ENCODE measurements around the gene IFI27L2.
"Not testable (repeated sequence)": the region's sequence is repeated elsewhere in the genome, so short reads cannot be mapped to it uniquely, and the experiment has no call there.

The IFI27L2 gene

GRCh38 chr14:94129111-94129757 is at the start of gene IFI27L2:
Gene IFI27L2 (minus strand): TSS chr14:94129604. CDS start chr14:94129564, 40 bp downstream.
- FAIRE-seq = no peak

GRCh38 chr14:94177806-94178205 is 48.4 kb upstream of the IFI27L2 start:
- FAIRE-seq = no peak

GRCh38 chr14:94176808-94177207 is 47.4 kb upstream of the IFI27L2 start:
- no peak for FAIRE-seq

- FAIRE-seq = no peak
Observed at GRCh38 chr14:94175747-94176146, 46.3 kb upstream of the IFI27L2 start.

GRCh38 chr14:94175011-94175745 is 45.8 kb upstream of the IFI27L2 start:
- FAIRE-seq = no peak

- no peak for FAIRE-seq
Observed at GRCh38 chr14:94174604-94175010, 45.2 kb upstream of the IFI27L2 start.

- FAIRE-seq = no peak
Observed at GRCh38 chr14:94173885-94174603, 44.6 kb upstream of the IFI27L2 start, which contains the start of gene PPP4R4. Gene PPP4R4 (plus strand): TSS chr14:94174322. CDS start chr14:94174466, 144 bp downstream.

GRCh38 chr14:94173471-94173884 is 44.1 kb upstream of the IFI27L2 start:
- no peak for FAIRE-seq

- no peak for FAIRE-seq
Observed at GRCh38 chr14:94172545-94172944, 43.1 kb upstream of the IFI27L2 start.

- no peak for FAIRE-seq
Observed at GRCh38 chr14:94171208-94171607, 41.8 kb upstream of the IFI27L2 start.

GRCh38 chr14:94170136-94170535 is 40.7 kb upstream of the IFI27L2 start:
- FAIRE-seq = no peak

- no peak for FAIRE-seq
Observed at GRCh38 chr14:94165744-94166143, 36.3 kb upstream of the IFI27L2 start.

- FAIRE-seq = no peak
Observed at GRCh38 chr14:94164685-94165431, 35.5 kb upstream of the IFI27L2 start.

- FAIRE-seq = no peak
Observed at GRCh38 chr14:94163796-94164195, 34.4 kb upstream of the IFI27L2 start.

GRCh38 chr14:94162466-94162865 is 33.1 kb upstream of the IFI27L2 start:
- FAIRE-seq = no peak

GRCh38 chr14:94161981-94162380 is 32.6 kb upstream of the IFI27L2 start:
- FAIRE-seq = no peak

GRCh38 chr14:94161058-94161457 is 31.7 kb upstream of the IFI27L2 start:
- FAIRE-seq = no peak

- FAIRE-seq = no peak
Observed at GRCh38 chr14:94158239-94158883, 29.0 kb upstream of the IFI27L2 start.

GRCh38 chr14:94157197-94157596 is 27.8 kb upstream of the IFI27L2 start:
- no peak for FAIRE-seq

GRCh38 chr14:94156143-94156542 is 26.7 kb upstream of the IFI27L2 start:
- FAIRE-seq = not testable (repeated sequence)

GRCh38 chr14:94153750-94154342 is 24.4 kb upstream of the IFI27L2 start:
- no peak for FAIRE-seq

GRCh38 chr14:94152676-94153075 is 23.3 kb upstream of the IFI27L2 start:
- no peak for FAIRE-seq

Measured in G401.6 (cell line).